HG02588 (cell line): Measurements from ENCODE around the gene FXYD6.

Experiments
- ATAC-seq: cut with Tn5 transposase; IDR thresholded peaks from one replicate; pipeline ENCODE4 v1.9.1; 2021; ENCODE audit warnings: mild to moderate bottlenecking, moderate library complexity; ENCODE audit not compliant: unreplicated experiment

Gene FXYD6

DNA sequence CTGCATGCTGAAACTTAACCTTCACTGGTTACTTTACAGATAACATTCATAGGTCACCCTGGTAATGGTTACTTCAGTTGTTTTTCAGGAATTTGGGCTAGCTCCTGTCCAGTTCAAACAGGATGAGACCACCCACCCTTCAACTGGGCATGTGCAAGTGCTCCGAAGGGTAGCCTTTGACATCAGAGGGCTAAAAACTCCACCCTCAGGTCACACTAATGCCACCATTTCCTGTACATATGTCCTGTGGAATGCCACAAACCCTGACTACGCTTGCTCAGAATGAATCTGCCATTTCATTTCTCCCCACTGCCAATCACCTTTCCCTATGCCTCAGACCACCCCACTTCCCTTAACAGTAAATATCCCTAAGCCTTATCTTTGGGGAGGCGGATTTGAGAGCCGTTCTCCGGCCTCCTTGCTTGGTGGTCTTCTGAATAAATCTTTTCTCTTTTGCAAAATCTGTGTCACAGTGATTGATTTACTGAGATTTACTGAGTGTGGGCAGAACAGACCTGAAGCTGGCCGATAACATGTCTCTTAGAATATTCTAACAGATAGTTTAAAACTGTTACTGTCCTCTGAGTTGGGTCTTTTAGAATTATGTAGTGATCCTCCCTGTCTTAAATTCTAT, 26.6 kb downstream of the FXYD6 start:
- ATAC-seq = no peak

DNA sequence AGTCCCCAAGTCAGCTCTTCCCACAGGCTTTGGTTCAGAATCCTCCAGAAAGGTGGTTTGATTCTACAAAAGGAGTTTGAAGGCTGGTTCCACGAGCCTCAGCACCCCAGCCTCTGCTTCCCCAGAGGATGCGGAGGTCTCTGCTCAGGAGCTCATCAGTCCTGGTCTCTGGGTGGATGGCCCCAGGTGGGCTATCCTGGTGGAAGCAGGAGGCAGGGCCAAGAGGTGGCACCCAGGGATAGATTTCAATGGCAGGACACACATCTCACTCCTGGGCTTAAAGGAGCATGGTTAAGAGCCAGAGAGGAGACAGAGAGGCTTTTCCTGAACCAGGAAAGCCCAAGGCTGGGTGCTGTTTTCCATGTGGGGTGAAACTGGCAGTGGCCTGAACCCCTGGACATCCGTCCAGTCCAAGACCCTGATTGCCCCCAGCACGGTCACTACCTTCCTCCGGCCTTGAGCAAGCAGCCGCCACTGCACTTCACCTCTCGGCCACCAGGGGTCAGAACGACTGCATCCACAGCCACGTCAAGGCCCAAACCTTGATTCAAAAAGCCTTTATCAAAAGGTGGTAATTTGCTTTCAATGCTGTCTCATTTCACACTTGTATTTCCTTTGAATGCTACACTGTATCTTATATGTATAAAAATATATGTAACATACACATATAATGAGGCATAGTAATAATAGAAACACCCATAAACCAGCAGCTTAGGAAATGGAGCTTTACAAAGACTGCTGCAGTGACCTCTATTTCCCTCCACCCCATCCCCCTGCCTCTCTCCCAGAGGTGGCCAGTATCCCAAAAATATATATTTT, 32.6 kb downstream of the FXYD6 start:
- ATAC-seq = no peak

DNA sequence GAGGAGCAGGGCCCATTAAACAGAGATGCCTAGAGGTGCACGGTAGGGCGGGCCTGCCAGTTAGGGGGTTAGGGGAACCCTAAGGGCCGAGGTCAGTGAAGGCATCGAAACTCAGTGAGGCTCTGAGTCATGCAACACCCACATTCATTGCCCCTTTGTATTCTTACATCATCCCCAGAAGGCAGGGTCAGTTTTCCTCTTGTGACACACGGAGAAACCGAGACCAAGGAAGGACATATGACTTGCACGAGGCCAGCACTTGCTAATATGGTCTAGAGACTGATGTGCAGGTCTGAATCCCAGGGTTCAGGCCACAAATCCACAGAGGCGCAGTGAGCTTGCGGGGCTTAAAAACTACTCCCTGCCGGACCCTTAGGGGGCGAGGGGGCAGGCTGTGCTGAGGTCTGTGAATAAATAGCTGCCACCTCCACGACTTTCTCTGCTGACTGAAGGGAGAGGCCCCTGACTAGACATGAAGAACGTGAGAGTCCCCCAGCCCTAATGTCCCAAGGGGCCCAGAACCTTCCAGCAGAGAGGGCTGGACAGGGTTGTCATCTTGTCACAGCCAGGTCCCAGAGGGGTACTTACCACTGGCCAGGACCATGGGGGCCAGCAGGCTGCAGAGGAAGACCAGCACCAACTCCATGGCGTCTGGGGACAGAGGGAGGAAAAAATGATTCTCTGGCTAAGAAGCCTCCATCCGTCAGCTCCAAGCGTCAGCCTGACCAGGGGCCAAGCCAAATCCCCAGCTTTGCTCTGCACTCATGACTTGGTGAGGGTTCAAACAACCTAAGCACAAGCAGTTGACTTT, 34.1 kb downstream of the FXYD6 start:
- ATAC-seq = no peak

GRCh38 chr11:117841551-117842031, 34.9 kb downstream of the FXYD6 start:
- ATAC-seq = no peak

- ATAC-seq = no peak
Measured at GRCh38 chr11:117840881-117841550, 35.4 kb downstream of the FXYD6 start.

DNA sequence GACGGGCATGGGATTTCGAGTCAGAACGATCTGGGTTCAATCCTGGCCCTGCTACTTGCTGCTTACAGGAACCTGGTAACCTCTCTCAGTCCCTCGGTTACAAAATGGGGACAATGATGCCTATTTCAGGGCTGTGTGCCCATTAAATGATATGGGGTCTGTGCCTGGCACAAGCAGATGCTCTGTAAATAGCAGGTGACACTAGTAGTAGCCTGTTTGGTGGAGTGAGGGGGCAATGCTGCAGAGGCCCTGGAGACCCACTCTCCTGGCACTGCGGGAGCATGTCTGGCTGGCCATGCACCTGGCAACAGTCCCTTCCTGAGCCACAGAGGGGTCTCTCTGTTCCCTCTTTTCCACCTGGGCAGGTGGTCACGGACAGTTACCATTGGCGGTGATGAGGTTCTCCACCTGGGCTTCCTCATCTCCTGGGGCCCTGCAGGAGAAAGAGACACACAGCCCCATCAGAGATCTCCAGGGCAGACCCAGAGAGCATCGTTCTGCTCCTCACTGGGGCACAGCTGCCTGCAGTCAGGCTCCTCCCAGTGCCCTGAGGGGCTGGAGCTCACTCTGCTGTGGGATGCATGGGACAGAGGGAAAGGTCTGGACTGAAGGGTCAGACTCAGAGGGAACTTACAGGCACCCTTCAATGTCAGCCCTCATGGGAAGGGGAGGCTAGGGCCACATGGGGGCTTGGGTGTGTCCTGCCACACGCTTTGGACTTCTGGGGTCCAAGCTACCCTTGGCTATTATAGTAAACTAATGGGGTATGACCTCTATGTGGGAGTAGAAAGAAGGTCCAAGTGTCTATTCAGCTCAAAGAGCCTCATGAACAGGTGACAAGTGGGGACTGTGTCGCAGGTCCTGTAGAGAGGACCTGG, 36.3 kb downstream of the FXYD6 start:
- no peak for ATAC-seq

GRCh38 chr11:117839380-117839881, 37.0 kb downstream of the FXYD6 start:
- ATAC-seq = no peak

GRCh38 chr11:117838901-117839300, 37.6 kb downstream of the FXYD6 start:
- no peak for ATAC-seq

- no peak for ATAC-seq
Measured at GRCh38 chr11:117837791-117838190, 38.7 kb downstream of the FXYD6 start.

GRCh38 chr11:117837070-117837776, 39.2 kb downstream of the FXYD6 start:
- no peak for ATAC-seq

- no peak for ATAC-seq
Measured at GRCh38 chr11:117836077-117836960, 40.1 kb downstream of the FXYD6 start.

- no peak for ATAC-seq
Measured at GRCh38 chr11:117835576-117835975, 40.9 kb downstream of the FXYD6 start.

DNA sequence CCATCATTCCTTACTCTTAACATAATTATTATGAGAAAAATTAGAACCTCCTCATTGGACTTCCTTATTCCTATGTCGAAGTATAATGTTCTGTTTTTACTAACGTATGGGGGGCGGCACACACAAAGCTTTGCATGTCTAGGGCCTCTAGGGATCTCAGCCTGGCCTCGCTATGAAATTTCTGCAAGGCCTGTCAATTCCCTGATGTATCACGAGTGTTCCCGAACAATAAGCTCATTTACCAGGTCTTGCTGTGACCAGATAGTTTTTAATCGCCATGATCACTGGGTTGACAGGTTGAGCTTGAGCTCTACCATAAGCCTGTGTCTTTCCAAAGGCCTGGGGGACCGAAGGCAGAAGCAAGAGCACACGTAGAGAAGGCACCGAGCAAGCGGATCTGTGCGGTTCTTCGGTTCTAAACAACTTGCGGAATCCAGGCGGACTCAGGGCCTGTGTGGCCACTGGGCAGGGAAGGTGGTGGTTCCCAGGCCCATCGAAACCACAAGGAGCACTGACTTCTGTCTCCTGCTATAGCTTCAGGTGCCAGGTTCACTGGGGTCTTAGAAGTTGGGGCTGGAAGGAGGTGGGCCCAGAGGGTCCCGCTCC, 41.5 kb downstream of the FXYD6 start:
- no peak for ATAC-seq

GRCh38 chr11:117834068-117834810, 42.2 kb downstream of the FXYD6 start:
- ATAC-seq = no peak

DNA sequence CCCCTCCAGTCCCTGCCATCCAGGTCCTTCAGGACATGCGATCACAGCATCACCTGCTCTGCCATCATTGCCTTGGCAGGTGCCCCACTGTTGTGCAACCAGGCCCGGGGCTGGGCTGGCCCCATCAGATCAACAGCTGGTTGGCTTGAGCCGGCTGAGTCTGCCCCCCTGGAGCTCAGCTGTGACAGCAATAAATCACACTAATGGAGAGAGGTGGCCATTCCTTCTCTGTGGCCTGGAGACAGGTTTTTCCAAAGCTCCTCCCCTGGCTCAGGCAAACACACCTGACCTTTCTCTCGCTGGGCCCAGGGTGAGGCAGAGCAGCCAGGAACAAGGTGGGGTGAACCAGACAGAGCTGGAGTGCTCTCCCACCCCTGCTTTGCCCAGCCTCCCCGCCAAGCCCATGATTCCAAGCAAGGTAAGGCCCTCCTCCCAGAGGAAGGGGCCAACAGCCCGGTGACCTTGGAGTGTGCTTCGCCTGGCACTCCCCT, 43.0 kb downstream of the FXYD6 start:
- ATAC-seq = no peak

GRCh38 chr11:117832511-117832910, 43.9 kb downstream of the FXYD6 start:
- ATAC-seq = no peak
